Gastrocnemius medialis (tissue), 4 donors: ENCODE measurements around the gene MAPK8IP1.

Experiments used
- CTCF ChIP-seq, 5 experiments: fragments of 450-650 bp in 3 of 5; fragments of 200-600 bp in 2 of 5; sonication (generic) in 2 of 5; IDR thresholded peaks in 4 of 5; conservative IDR thresholded peaks in 1 of 5; 1 replicate in 4 of 5; 2 replicates in 1 of 5; pipeline ENCODE4 v1.5.1; 2016 to 2019; ENCODE audit warnings: antibody characterized with exemption in 5 of 5, mild to moderate bottlenecking in 3 of 5, moderate library complexity in 3 of 5
- POLR2A ChIP-seq, 2 donors: fragments of 450-650 bp; IDR thresholded peaks; one replicate each; pipeline ENCODE4 v1.6.1; 2017; ENCODE audit warnings: antibody characterized with exemption in 2 of 2, mild to moderate bottlenecking in 2 of 2, moderate library complexity in 2 of 2

GRCh38 chr11:45885921-45886721, 670 bp downstream of the MAPK8IP1 start:
- no peak for TF ChIP-seq CTCF (IDR thresholded peaks at IDR 0.05 in 4 of 5, conservative IDR thresholded peaks at IDR 0.05 in 1 of 5)
- no peak for TF ChIP-seq POLR2A (IDR thresholded peaks at IDR 0.05)
